Trophoblast cell (in vitro differentiated cells and primary cell): ENCODE data around the gene IVNS1ABP.

Source experiments
- DNase-seq, 2 donors: peaks; one replicate each; pipeline ENCODE4 v3.0.0-alpha.2; 2016
- H2AFZ ChIP-seq: 2 replicates; pipeline ENCODE4 v1.6.1; 2013; ENCODE audit warnings: low read length, moderate library complexity, mild to moderate bottlenecking; ENCODE audit not compliant: insufficient read depth, poor library complexity
- H2AK5ac ChIP-seq: 2 replicates; pipeline ENCODE4 v1.6.1; 2013; ENCODE audit warnings: mild to moderate bottlenecking, low read length
- H2BK120ac ChIP-seq: 2 replicates; pipeline ENCODE4 v1.6.1; 2013; ENCODE audit warnings: low read length, mild to moderate bottlenecking, moderate library complexity; ENCODE audit not compliant: insufficient read depth, poor library complexity
- H2BK12ac ChIP-seq: 2 replicates; pipeline ENCODE4 v1.6.1; 2013; ENCODE audit warnings: mild to moderate bottlenecking, low read length, moderate library complexity
- H2BK5ac ChIP-seq: 2 replicates; pipeline ENCODE4 v1.6.1; 2013; ENCODE audit warnings: low read length, low read depth, moderate library complexity, mild to moderate bottlenecking; ENCODE audit not compliant: poor library complexity
- H3K14ac ChIP-seq: 2 replicates; pipeline ENCODE4 v1.6.1; 2013; ENCODE audit warnings: mild to moderate bottlenecking, low read length
- H3K18ac ChIP-seq: 2 replicates; pipeline ENCODE4 v1.6.1; 2013; ENCODE audit warnings: mild to moderate bottlenecking, low read length
- H3K23ac ChIP-seq: 2 replicates; pipeline ENCODE4 v1.6.1; 2013; ENCODE audit warnings: low read length
- H3K27ac ChIP-seq: 2 replicates; pipeline ENCODE4 v1.5.1; 2013; ENCODE audit warnings: low read depth, mild to moderate bottlenecking, inconsistent platforms, low read length, moderate library complexity
- H3K27me3 ChIP-seq: 2 replicates; pipeline ENCODE4 v1.6.1; 2013; ENCODE audit warnings: inconsistent platforms, mild to moderate bottlenecking, low read length, moderate library complexity; ENCODE audit not compliant: insufficient read depth
- H3K36me3 ChIP-seq, 2 experiments: 1 replicate in 1 of 2; 2 replicates in 1 of 2; pipeline ENCODE4 v1.6.1; 2013; ENCODE audit warnings: low read length in 2 of 2, mild to moderate bottlenecking in 2 of 2, moderate library complexity in 1 of 2; ENCODE audit not compliant: insufficient read depth in 2 of 2, control insufficient read depth in 1 of 2
- H3K4ac ChIP-seq: 2 replicates; pipeline ENCODE4 v1.6.1; 2013; ENCODE audit warnings: low read depth, mild to moderate bottlenecking, low read length, moderate library complexity
- H3K4me1 ChIP-seq, 2 experiments: 1 replicate in 1 of 2; 2 replicates in 1 of 2; pipeline ENCODE4 v1.6.1; 2013; ENCODE audit warnings: low read length in 2 of 2, mild to moderate bottlenecking in 2 of 2, moderate library complexity in 1 of 2; ENCODE audit not compliant: insufficient read depth in 2 of 2, control insufficient read depth in 1 of 2
- H3K4me2 ChIP-seq: 2 replicates; pipeline ENCODE4 v1.6.1; 2013; ENCODE audit warnings: inconsistent platforms, mild to moderate bottlenecking, low read length, moderate library complexity
- H3K4me3 ChIP-seq: 2 replicates; pipeline ENCODE4 v1.5.1; 2013; ENCODE audit warnings: mild to moderate bottlenecking, low read depth, low read length, inconsistent platforms
- H3K79me1 ChIP-seq: one replicate; pipeline ENCODE4 v1.6.1; 2013; ENCODE audit warnings: low read length
- H3K79me2 ChIP-seq: 2 replicates; pipeline ENCODE4 v1.6.1; 2013; ENCODE audit warnings: low read length, mild to moderate bottlenecking; ENCODE audit not compliant: control insufficient read depth, insufficient read depth, poor library complexity
- H3K9ac ChIP-seq: 2 replicates; pipeline ENCODE4 v1.6.1; 2013; ENCODE audit warnings: mild to moderate bottlenecking, low read length
- H3K9me3 ChIP-seq: 2 replicates; pipeline ENCODE4 v1.6.1; 2013; ENCODE audit warnings: low read depth, mild to moderate bottlenecking, control low read depth, inconsistent platforms, low read length; ENCODE audit not compliant: insufficient read depth
- H4K12ac ChIP-seq: 2 replicates; pipeline ENCODE4 v1.6.1; 2013; ENCODE audit warnings: low read depth, mild to moderate bottlenecking, low read length, moderate library complexity
- H4K8ac ChIP-seq: 2 replicates; pipeline ENCODE4 v1.6.1; 2013; ENCODE audit warnings: low read depth, mild to moderate bottlenecking, low read length, moderate library complexity
- H4K91ac ChIP-seq: one replicate; pipeline ENCODE4 v1.6.1; 2013; ENCODE audit warnings: low read depth, mild to moderate bottlenecking, low read length, moderate library complexity
- WGBS: extraction: QIAGEN DNeasy Blood & Tissue Kit; methylation state at CpG from one replicate; pipeline ENCODE4 v1.1.7; 2013; ENCODE audit warnings: missing lambda C conversion rate; ENCODE audit not compliant: insufficient read length, insufficient coverage; ENCODE audit errors: extremely low coverage; 5-methylcytosine and 5-hydroxymethylcytosine counted together

The IVNS1ABP gene

DNA sequence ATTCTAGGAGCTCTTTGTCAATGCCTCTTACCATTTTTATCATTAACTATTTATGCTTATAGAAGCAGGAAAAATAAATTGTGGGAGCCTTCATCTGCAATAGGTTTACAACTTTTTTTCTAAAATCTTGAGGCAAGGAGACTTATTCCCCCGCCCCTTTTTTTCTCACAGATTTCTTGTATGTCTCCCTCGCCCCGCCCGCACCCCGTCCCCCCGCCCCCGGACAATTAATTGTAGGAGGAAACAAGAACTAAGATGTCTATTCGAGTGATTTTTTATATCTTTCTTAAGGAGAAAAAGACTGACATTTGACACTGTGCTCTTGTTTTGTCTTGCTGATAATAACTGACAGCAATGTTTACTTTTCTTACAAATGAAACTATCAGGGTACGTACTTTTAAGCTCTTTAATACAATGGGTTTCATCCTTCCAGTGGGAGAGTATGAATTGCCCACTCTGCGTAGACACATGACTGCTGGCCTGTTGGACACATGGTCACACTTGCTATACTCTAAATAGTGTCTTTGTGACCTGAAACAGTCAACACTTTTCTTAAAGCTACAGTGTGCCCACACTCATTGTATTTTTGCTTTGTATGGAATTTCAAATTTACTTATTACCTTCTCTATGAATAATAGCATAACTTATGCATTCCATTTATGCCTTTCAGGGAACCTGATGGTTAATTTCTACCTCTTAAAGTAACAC is 1.5 kb upstream of the IVNS1ABP start:
- Histone ChIP-seq H2BK120ac (peak overlapping the region; percentile 89), H4K8ac (no peak overlapping the region), H4K91ac (no peak overlapping the region), H3K79me2 (peaks cover 13% of the 10 kb centered on the region), H3K27me3 (no peaks in the 10 kb centered on the region), H2BK5ac (no peak overlapping the region), H3K14ac (no peak overlapping the region), H3K9ac (no peak overlapping the region), H4K12ac (no peak overlapping the region), H3K18ac (no peak overlapping the region), H3K4me1 (peaks cover 3 to 9% of the 10 kb centered on the region in 2 experiments), H3K36me3 (peaks cover 0 to 3% of the 10 kb centered on the region in 2 experiments), H2BK12ac (peak overlapping the region; percentile 93), H3K79me1 (peaks cover 29% of the 10 kb centered on the region), H3K4ac (peak overlapping the region; percentile 52), H3K27ac (peak overlapping the region; percentile 96), H2AFZ (no peak overlapping the region), H2AK5ac (peak overlapping the region; percentile 88), H3K4me2 (no peak overlapping the region), H3K23ac (no peak overlapping the region), H3K9me3 (peaks cover 2% of the 10 kb centered on the region), H3K4me3 (no peak overlapping the region)
- no peak for DNase-seq
- WGBS = no CpG with 5 or more reads among the region's 10 CpGs

GRCh38 chr1:185317886-185318310 is 855 bp upstream of the IVNS1ABP start:
- Histone ChIP-seq H3K27me3 (no peaks in the 10 kb centered on the region), H3K4me2 (peak overlapping the region; percentile 62), H3K14ac (peak overlapping the region; percentile 93), H3K79me1 (peaks cover 29% of the 10 kb centered on the region), H2BK120ac (peak overlapping the region; percentile 89), H3K27ac (peak overlapping the region; percentile 96), H3K4me3 (peak overlapping the region; percentile 58), H2BK5ac (peak overlapping the region; percentile 92), H4K8ac (peak overlapping the region; percentile 81), H3K23ac (no peak overlapping the region), H2BK12ac (peak overlapping the region; percentile 97), H2AK5ac (peak overlapping the region; percentile 100), H3K9ac (peak overlapping the region; percentile 55), H3K36me3 (peaks cover 0 to 3% of the 10 kb centered on the region in 2 experiments), H3K4ac (peak overlapping the region; percentile 47), H3K18ac (peak overlapping the region; percentile 94), H3K9me3 (peaks cover 2% of the 10 kb centered on the region), H4K91ac (peak overlapping the region; percentile 90), H3K4me1 (peaks cover 3 to 9% of the 10 kb centered on the region in 2 experiments), H3K79me2 (peaks cover 13% of the 10 kb centered on the region), H4K12ac (peak overlapping the region; percentile 67), H2AFZ (peak overlapping the region; percentile 81)
- WGBS = no CpG with 5 or more reads among the region's 11 CpGs
- DNase-seq = peak; percentile 61 to 76

DNA sequence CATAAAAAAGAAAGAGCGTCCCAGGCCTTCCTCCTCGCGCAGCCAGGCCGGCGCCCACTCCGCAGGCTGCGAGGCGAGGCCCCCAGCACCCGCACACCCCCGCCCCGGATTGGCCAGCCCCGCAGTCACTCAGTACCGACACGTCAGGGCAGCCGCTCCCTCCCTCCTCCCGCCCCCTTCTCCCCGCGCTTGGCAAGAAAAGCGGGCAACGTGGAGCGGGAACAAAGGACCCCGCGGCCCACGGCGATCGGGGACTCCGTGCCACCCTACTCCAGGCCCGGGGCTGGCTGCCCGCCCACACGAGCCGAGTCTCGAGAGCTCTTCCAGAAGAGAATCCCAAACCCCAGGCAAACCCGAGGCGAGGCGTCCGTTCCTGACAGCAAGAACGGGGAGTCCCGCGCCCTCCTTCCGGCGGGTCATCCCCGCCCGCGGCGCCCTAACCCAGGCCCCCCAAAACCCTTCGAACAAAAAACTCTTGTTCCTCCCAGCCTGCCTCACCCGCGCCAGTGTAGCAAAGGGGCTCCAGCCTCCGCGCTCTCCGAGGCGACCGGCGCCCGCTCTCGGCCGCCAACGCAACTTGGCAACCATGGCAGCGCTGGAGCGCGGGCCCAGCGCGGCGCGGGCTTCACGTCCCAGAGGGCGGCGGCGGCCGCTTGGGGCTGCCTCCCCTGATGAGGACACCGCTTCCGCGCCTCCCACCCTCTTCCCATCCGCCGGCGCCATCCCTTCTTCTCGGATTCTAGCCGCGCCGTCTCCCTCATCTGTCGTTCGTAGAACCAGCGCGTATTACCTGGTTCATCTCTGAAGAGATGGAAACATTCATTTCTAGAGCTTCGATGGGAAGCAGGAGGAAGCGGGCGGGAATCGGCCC is 645 bp downstream of the IVNS1ABP start:
- Histone ChIP-seq H3K23ac (no peak overlapping the region), H2BK5ac (peak overlapping the region; percentile 97), H3K9me3 (no peaks in the 10 kb centered on the region), H3K36me3 (peaks cover 0 to 3% of the 10 kb centered on the region in 2 experiments), H3K27me3 (no peaks in the 10 kb centered on the region), H3K18ac (peak overlapping the region; percentile 96), H3K27ac (peak overlapping the region; percentile 93), H3K79me1 (peaks cover 23% of the 10 kb centered on the region), H3K4ac (peak overlapping the region; percentile 100), H4K8ac (peak overlapping the region; percentile 93), H3K4me2 (peak overlapping the region; percentile 73), H4K12ac (peak overlapping the region; percentile 92), H3K14ac (peak overlapping the region; percentile 97), H4K91ac (peak overlapping the region; percentile 91), H3K9ac (peak overlapping the region; percentile 96), H3K4me1 (peaks cover 3 to 6% of the 10 kb centered on the region in 2 experiments), H2BK12ac (peak overlapping the region; percentile 14), H3K4me3 (peak overlapping the region; percentile 77), H2BK120ac (peak overlapping the region; percentile 86), H3K79me2 (peaks cover 13% of the 10 kb centered on the region), H2AK5ac (peak overlapping the region; percentile 59), H2AFZ (peak overlapping the region; percentile 46)
- peak; percentile 71 to 76 for DNase-seq
- WGBS = no CpG with 5 or more reads among the region's 88 CpGs

DNA sequence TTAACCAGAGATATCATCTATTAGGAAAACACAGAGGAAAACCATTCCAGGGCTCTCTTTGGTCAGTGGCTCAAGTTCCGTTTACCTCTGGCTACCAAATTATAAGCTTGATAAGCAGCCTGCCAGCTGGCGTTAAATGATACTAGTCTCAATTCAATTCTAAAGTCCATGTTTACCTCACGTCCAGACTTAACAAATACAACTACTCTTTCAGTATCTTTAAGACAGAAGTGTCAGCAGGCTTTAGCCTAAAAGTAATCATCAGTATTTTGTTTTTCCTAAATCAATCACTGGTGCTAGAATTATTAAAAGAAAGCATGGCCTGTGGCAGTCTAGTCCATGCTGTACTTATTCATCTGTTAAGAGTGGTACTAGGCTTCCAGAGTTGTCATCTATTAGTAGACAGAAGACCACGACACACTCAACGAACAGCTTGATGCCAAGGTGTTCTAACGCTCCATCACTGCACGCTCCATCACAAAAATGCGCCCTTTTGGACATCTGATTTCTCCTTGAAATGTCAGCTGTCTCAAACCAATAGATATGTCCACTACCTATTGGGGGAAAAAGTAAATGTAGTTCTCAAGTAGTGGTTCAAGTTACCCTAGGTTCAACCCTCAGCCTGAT is 1.5 kb downstream of the IVNS1ABP start:
- H3K4me2 ChIP-seq = peak overlapping the region; percentile 73
- peak overlapping the region; percentile 96 for H3K9ac ChIP-seq
- H2BK5ac ChIP-seq = peak overlapping the region; percentile 97
- H3K27me3 ChIP-seq = no peaks in the 10 kb centered on the region
- H3K27ac ChIP-seq = peak overlapping the region; percentile 93
- no peak overlapping the region for H3K18ac ChIP-seq
- H3K14ac ChIP-seq = peak overlapping the region; percentile 97
- H3K79me1 ChIP-seq = peaks cover 23% of the 10 kb centered on the region
- DNase-seq = no peak
- no peak overlapping the region for H2AFZ ChIP-seq
- no peak overlapping the region for H4K91ac ChIP-seq
- peak overlapping the region; percentile 4 for H4K8ac ChIP-seq
- WGBS = no CpG with 5 or more reads among the region's 8 CpGs
- H3K4me1 ChIP-seq = peaks cover 3 to 6% of the 10 kb centered on the region in 2 experiments
- H3K4ac ChIP-seq = peak overlapping the region; percentile 100
- H2BK12ac ChIP-seq = no peak overlapping the region
- H3K9me3 ChIP-seq = no peaks in the 10 kb centered on the region
- peaks cover 1 to 2% of the 10 kb centered on the region in 2 experiments for H3K36me3 ChIP-seq
- H2AK5ac ChIP-seq = no peak overlapping the region
- no peak overlapping the region for H3K23ac ChIP-seq
- no peak overlapping the region for H2BK120ac ChIP-seq
- peaks cover 15% of the 10 kb centered on the region for H3K79me2 ChIP-seq
- H3K4me3 ChIP-seq = peak overlapping the region; percentile 77
- no peak overlapping the region for H4K12ac ChIP-seq
